ENCODE results near the gene GATB. TPM values are rescaled to one million over a fixed set of nuclear protein-coding genes. Genes with fewer than 3 reads are reported as not detected.

GATB gene
- polyA plus RNA-seq, 1 donor (not counting 4 experiments of a cell fraction or from before 2014, with no cell fraction given), result 31.0 TPM

DNA sequence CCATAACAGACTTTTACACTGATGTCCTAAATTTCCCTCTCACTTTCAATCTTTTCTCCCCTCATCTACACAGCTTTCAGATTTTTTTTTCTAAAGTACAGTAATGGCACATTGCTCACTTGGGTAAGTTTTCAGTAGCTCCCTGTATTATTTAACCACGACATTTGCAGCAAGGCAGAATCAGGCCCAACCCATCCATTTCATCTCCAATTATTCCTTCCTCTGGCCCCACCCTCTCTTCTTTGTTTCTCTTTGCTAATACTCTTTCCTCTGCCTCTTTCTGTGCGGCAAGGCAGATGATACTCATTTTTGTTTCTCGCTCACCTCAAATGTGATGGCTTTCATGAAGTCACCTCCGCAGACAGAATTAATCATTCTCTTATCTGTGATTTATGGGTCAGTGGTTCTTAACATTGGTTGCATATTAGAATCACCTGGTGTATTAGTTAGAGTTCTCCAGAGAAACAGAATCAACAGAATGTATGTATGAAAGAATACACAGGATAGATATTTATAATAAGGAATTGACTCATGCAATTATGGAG is 43.4 kb upstream of the GATB start:
- H3K36me3 ChIP-seq (ENCODE audit: control insufficient read depth in 2 of 2, extremely low read depth in 1 of 2, insufficient read depth in 2 of 2, low read length in 2 of 2), result no peaks in the 10 kb centered on the region

GRCh38 chr4:151803246-151803645 is 42.4 kb upstream of the GATB start:
- dilution Hi-C loops (cut with MboI; ENCODE audit: extremely low pct_ligation_motif_present, low sequenced_read_pairs), result no loop called here
- H2AFZ ChIP-seq (ENCODE audit: control insufficient read depth, low read length), result no peak overlapping the region
- H3K79me2 ChIP-seq (ENCODE audit: control insufficient read depth, insufficient read depth, low read length), result no peaks in the 10 kb centered on the region
- H3K27me3 ChIP-seq (ENCODE audit: control insufficient read depth, extremely low read depth, insufficient read depth, low read length), result no peaks in the 10 kb centered on the region
- H3K4me3 ChIP-seq (ENCODE audit: control insufficient read depth in 2 of 3, extremely low read depth in 1 of 3, insufficient read depth in 2 of 3, low read depth in 1 of 3, low read length in 3 of 3), result no peak overlapping the region
- no peaks in the 10 kb centered on the region for H3K9me3 ChIP-seq (ENCODE audit: control insufficient read depth, low read depth, low read length)
- no peak overlapping the region for H3K27ac ChIP-seq (ENCODE audit: control insufficient read depth, insufficient read depth, low read length)
- DNase-seq (ENCODE audit: low read depth, low spot score), result no peak
- H3K36me3 ChIP-seq (ENCODE audit: control insufficient read depth in 2 of 2, extremely low read depth in 1 of 2, insufficient read depth in 2 of 2, low read length in 2 of 2), result no peaks in the 10 kb centered on the region
- no peak overlapping the region for H3K4me2 ChIP-seq (ENCODE audit: control insufficient read depth, extremely low read depth, insufficient read depth, low read depth, low read length)
- TF ChIP-seq EZH2 (IDR thresholded peaks at IDR 0.05; ENCODE audit: low read length), result no peak
- TF ChIP-seq, protein P1, sequence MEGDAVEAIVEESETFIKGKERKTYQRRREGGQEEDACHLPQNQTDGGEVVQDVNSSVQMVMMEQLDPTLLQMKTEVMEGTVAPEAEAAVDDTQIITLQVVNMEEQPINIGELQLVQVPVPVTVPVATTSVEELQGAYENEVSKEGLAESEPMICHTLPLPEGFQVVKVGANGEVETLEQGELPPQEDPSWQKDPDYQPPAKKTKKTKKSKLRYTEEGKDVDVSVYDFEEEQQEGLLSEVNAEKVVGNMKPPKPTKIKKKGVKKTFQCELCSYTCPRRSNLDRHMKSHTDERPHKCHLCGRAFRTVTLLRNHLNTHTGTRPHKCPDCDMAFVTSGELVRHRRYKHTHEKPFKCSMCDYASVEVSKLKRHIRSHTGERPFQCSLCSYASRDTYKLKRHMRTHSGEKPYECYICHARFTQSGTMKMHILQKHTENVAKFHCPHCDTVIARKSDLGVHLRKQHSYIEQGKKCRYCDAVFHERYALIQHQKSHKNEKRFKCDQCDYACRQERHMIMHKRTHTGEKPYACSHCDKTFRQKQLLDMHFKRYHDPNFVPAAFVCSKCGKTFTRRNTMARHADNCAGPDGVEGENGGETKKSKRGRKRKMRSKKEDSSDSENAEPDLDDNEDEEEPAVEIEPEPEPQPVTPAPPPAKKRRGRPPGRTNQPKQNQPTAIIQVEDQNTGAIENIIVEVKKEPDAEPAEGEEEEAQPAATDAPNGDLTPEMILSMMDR (optimal IDR thresholded peaks at IDR 0.05 in 1 of 3, IDR thresholded peaks at IDR 0.05 in 1 of 3, conservative IDR thresholded peaks at IDR 0.05 in 1 of 3; ENCODE audit: extremely low read depth in 1 of 3, insufficient read depth in 2 of 3, low read length in 3 of 3), result no peak
- H3K9me1 ChIP-seq (ENCODE audit: control insufficient read depth, extremely low read depth, insufficient read depth, low read length), result no peaks in the 10 kb centered on the region
- no peaks in the 10 kb centered on the region for H4K20me1 ChIP-seq (ENCODE audit: control insufficient read depth, extremely low read depth, insufficient read depth, low read length)
- no peak overlapping the region for H3K9ac ChIP-seq (ENCODE audit: control insufficient read depth, extremely low read depth, insufficient read depth, low read length)
- FAIRE-seq, result no peak
- H3K4me1 ChIP-seq (ENCODE audit: control insufficient read depth, extremely low read depth, insufficient read depth, low read length), result peaks cover 25% of the 10 kb centered on the region

More for the DNA sequence above, 43.4 kb upstream of the GATB start:
- DNase-seq (ENCODE audit: low read depth, low spot score) (no peak), FAIRE-seq (no peak)
- Histone ChIP-seq H3K4me3 (ENCODE audit: control insufficient read depth in 2 of 3, extremely low read depth in 1 of 3, insufficient read depth in 2 of 3, low read depth in 1 of 3, low read length in 3 of 3) (no peak overlapping the region), H3K27me3 (ENCODE audit: control insufficient read depth, extremely low read depth, insufficient read depth, low read length) (no peaks in the 10 kb centered on the region), H2AFZ (ENCODE audit: control insufficient read depth, low read length) (no peak overlapping the region), H3K9ac (ENCODE audit: control insufficient read depth, extremely low read depth, insufficient read depth, low read length) (no peak overlapping the region), H3K27ac (ENCODE audit: control insufficient read depth, insufficient read depth, low read length) (no peak overlapping the region), H3K4me2 (ENCODE audit: control insufficient read depth, extremely low read depth, insufficient read depth, low read depth, low read length) (no peak overlapping the region), H3K4me1 (ENCODE audit: control insufficient read depth, extremely low read depth, insufficient read depth, low read length) (peaks cover 25% of the 10 kb centered on the region), H3K9me1 (ENCODE audit: control insufficient read depth, extremely low read depth, insufficient read depth, low read length) (no peaks in the 10 kb centered on the region), H3K79me2 (ENCODE audit: control insufficient read depth, insufficient read depth, low read length) (no peaks in the 10 kb centered on the region), H3K9me3 (ENCODE audit: control insufficient read depth, low read depth, low read length) (no peaks in the 10 kb centered on the region), H4K20me1 (ENCODE audit: control insufficient read depth, extremely low read depth, insufficient read depth, low read length) (no peaks in the 10 kb centered on the region)
- TF ChIP-seq, protein P1 (optimal IDR thresholded peaks at IDR 0.05 in 1 of 3, IDR thresholded peaks at IDR 0.05 in 1 of 3, conservative IDR thresholded peaks at IDR 0.05 in 1 of 3; ENCODE audit: extremely low read depth in 1 of 3, insufficient read depth in 2 of 3, low read length in 3 of 3), result no peak
- no peak for TF ChIP-seq EZH2 (IDR thresholded peaks at IDR 0.05; ENCODE audit: low read length)
- dilution Hi-C loops (cut with MboI; ENCODE audit: extremely low pct_ligation_motif_present, low sequenced_read_pairs), result no loop called here

Measured in keratinocyte (primary cell).